Gastroesophageal sphincter (tissue), 3 donors: Measurements from ENCODE around the gene MICU1.

ENCODE experiments used
- POLR2A ChIP-seq, 2 donors: fragments of 450-650 bp; IDR thresholded peaks; one replicate each; pipeline ENCODE4 v1.6.1; 2017; ENCODE audit warnings: antibody characterized with exemption in 2 of 2, mild to moderate bottlenecking in 2 of 2, moderate library complexity in 1 of 2
- TF ChIP-seq, protein P1 (sequence below), 4 experiments: fragments of 200-600 bp in 2 of 4; fragments of 450-650 bp in 2 of 4; sonication (generic) in 1 of 4; IDR thresholded peaks; one replicate each; pipeline ENCODE4 v1.5.1; 2017 to 2019; ENCODE audit warnings: antibody characterized with exemption in 4 of 4, mild to moderate bottlenecking in 2 of 4, moderate library complexity in 2 of 4

DNA sequence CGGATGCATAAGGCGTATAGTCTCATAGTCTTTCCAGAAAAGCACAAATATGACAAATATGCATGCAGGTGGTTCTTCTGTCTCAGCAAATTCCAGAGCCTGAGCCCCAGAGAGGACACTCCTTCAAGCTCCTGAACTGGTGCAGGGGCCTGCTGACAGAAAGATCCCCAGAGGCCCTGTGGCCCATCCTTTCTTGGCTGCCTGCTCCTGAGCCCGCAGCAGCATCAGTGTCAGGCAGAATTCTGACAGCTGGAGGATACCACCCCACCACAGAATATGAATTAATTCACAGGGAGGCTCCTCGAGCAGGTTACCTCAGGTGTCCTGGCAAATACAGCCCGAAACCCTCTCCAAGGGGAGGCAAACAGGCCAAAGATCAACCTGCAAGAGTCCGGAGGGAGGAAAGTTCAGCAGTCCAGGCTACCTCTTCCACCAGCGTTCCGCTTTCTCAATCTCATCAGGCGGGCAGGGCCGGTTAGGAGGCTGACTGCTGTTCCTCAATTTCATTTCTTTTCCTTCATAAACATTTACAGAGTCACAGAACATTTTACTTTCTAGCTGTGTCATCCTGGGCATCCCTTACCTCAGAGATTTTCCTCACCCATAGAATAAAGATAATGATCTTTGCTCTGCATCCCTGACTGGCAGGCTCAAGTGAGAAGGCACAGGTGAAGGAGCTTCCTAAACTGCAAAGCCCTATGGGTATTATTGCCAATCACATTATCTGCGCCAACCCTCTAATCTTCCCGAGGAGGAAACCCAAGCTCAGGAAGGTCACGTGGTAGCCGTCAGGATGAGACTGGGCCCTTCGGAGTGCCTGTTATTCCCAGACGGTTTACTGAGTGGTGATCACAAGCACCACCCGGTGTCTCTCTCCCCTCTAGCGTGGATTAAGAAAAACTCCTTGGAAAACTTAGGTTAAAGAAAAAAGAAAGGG, 272.6 kb downstream of the MICU1 start:
- TF ChIP-seq, protein P1, sequence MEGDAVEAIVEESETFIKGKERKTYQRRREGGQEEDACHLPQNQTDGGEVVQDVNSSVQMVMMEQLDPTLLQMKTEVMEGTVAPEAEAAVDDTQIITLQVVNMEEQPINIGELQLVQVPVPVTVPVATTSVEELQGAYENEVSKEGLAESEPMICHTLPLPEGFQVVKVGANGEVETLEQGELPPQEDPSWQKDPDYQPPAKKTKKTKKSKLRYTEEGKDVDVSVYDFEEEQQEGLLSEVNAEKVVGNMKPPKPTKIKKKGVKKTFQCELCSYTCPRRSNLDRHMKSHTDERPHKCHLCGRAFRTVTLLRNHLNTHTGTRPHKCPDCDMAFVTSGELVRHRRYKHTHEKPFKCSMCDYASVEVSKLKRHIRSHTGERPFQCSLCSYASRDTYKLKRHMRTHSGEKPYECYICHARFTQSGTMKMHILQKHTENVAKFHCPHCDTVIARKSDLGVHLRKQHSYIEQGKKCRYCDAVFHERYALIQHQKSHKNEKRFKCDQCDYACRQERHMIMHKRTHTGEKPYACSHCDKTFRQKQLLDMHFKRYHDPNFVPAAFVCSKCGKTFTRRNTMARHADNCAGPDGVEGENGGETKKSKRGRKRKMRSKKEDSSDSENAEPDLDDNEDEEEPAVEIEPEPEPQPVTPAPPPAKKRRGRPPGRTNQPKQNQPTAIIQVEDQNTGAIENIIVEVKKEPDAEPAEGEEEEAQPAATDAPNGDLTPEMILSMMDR (IDR thresholded peaks at IDR 0.05) = no peak
- TF ChIP-seq POLR2A (IDR thresholded peaks at IDR 0.05) = no peak
